Neural cell (in vitro differentiated cells): Measurements from ENCODE around the gene PPM1J. TPM values are rescaled to one million over a fixed set of nuclear protein-coding genes. Genes with fewer than 3 reads are reported as not detected.
"Not testable (repeated sequence)": the region's sequence is repeated elsewhere in the genome, so short reads cannot be mapped to it uniquely, and the experiment has no call there.

Source experiments
- H2AFZ ChIP-seq: fragments of 200-600, 300-800 bp; sonication (generic), shearing (Covaris generic); 2 replicates; pipeline ENCODE4 v1.6.0; 2014; ENCODE audit warnings: low read depth, mild to moderate bottlenecking, antibody characterized with exemption, low read length, moderate library complexity
- H3F3A ChIP-seq: fragments of 200-600 bp; shearing (Covaris generic); 2 replicates; pipeline ENCODE4 v1.6.1; 2016; ENCODE audit warnings: mild to moderate bottlenecking, moderate library complexity, mixed read lengths, antibody characterized with exemption, low read length; ENCODE audit not compliant: insufficient read depth, poor library complexity, severe bottlenecking
- H3K27ac ChIP-seq: fragments of 200-600, 300-800 bp; sonication (generic), shearing (Covaris generic); 2 replicates; pipeline ENCODE4 v1.5.1; 2014; ENCODE audit warnings: mild to moderate bottlenecking, low read length, moderate library complexity
- H3K27me3 ChIP-seq: fragments of 300-800, 200-600 bp; sonication (generic), shearing (Covaris generic); 2 replicates; pipeline ENCODE4 v1.6.0; 2014; ENCODE audit warnings: mild to moderate bottlenecking, low read depth, low read length, moderate library complexity; ENCODE audit not compliant: insufficient read depth
- H3K36me3 ChIP-seq: fragments of 300-800, 200-600 bp; sonication (generic), shearing (Covaris generic); 2 replicates; pipeline ENCODE4 v1.5.1; 2014; ENCODE audit warnings: mild to moderate bottlenecking, antibody characterized with exemption, low read length, moderate library complexity; ENCODE audit not compliant: insufficient read depth
- H3K4me2 ChIP-seq: fragments of 300-800, 200-600 bp; sonication (generic), shearing (Covaris generic); 2 replicates; pipeline ENCODE4 v1.6.0; 2014; ENCODE audit warnings: mild to moderate bottlenecking, low read length
- H3K4me3 ChIP-seq: fragments of 300-800, 200-600 bp; sonication (generic), shearing (Covaris generic); 2 replicates; pipeline ENCODE4 v1.5.1; 2014; ENCODE audit warnings: mild to moderate bottlenecking, low read length, moderate library complexity
- H3K79me2 ChIP-seq: fragments of 200-600 bp; shearing (Covaris generic); replicated peaks from 2 replicates; pipeline ENCODE4 v1.6.0; 2014; ENCODE audit warnings: mild to moderate bottlenecking, low read length, moderate library complexity; ENCODE audit not compliant: insufficient read depth
- H3K9ac ChIP-seq: fragments of 300-800, 200-600 bp; sonication (generic), shearing (Covaris generic); 2 replicates; pipeline ENCODE4 v1.6.1; 2016; ENCODE audit warnings: mild to moderate bottlenecking, low read length, mixed read lengths
- H3K9me2 ChIP-seq: fragments of 200-600 bp; shearing (Covaris generic); 2 replicates; pipeline ENCODE4 v1.6.1; 2016; ENCODE audit warnings: mild to moderate bottlenecking, low read length, mixed read lengths; ENCODE audit not compliant: insufficient read depth
- H3K9me3 ChIP-seq: fragments of 200-600, 300-800 bp; sonication (generic), shearing (Covaris generic); 2 replicates; pipeline ENCODE4 v1.6.1; 2016; ENCODE audit warnings: mild to moderate bottlenecking, mixed run types, low read length, moderate library complexity, mixed read lengths
- H4K20me1 ChIP-seq: fragments of 200-600 bp; shearing (Covaris generic); 2 replicates; pipeline ENCODE4 v1.6.1; 2016; ENCODE audit warnings: mild to moderate bottlenecking, mixed run types; ENCODE audit not compliant: insufficient read depth
- CTCF ChIP-seq: fragments of 450-650 bp; IDR thresholded peaks from 2 replicates; pipeline ENCODE4 v1.5.1; 2014; ENCODE audit warnings: antibody characterized with exemption, mild to moderate bottlenecking, moderate library complexity; ENCODE audit not compliant: poor library complexity, severe bottlenecking
- EP300 ChIP-seq: fragments of 450-650 bp; conservative IDR thresholded peaks from 2 replicates; pipeline ENCODE4 v1.6.1; 2014; ENCODE audit warnings: antibody characterized with exemption, mild to moderate bottlenecking, moderate library complexity; ENCODE audit not compliant: poor library complexity, severe bottlenecking
- EZH2 ChIP-seq: fragments of 200-600, 300-800 bp; shearing (Covaris generic), sonication (generic); IDR thresholded peaks from 2 replicates; pipeline ENCODE4 v1.6.1; 2014; ENCODE audit warnings: antibody characterized with exemption, low read length, borderline replicate concordance, mild to moderate bottlenecking; ENCODE audit not compliant: insufficient read depth, poor library complexity, severe bottlenecking
- MXI1 ChIP-seq: fragments of 450-650 bp; conservative IDR thresholded peaks from 2 replicates; pipeline ENCODE4 v1.6.1; 2014; ENCODE audit warnings: antibody characterized with exemption, mild to moderate bottlenecking; ENCODE audit not compliant: poor library complexity, severe bottlenecking
- POLR2AphosphoS5 ChIP-seq: IDR thresholded peaks from 2 replicates; pipeline ENCODE4 v1.6.1; 2012
- RAD21 ChIP-seq: fragments of 450-650 bp; conservative IDR thresholded peaks from 2 replicates; pipeline ENCODE4 v1.6.1; 2014; ENCODE audit warnings: antibody characterized with exemption, mild to moderate bottlenecking, moderate library complexity
- SMC3 ChIP-seq: fragments of 450-650 bp; conservative IDR thresholded peaks from 2 replicates; pipeline ENCODE4 v1.6.1; 2014; ENCODE audit warnings: antibody characterized with exemption, mild to moderate bottlenecking, moderate library complexity; ENCODE audit not compliant: poor library complexity
- TAF1 ChIP-seq: IDR thresholded peaks from 2 replicates; pipeline ENCODE4 v1.6.1; 2012; ENCODE audit warnings: low read depth
- polyA plus RNA-seq: library from polyadenylated mRNA; depleted of rRNA; stranded (reverse); fragments of >200 nt; gene quantifications from 2 replicates; pipeline ENCODE4 v1.2.3, GENCODE V29; 2014
- TF ChIP-seq, protein P1 (sequence below): IDR thresholded peaks from 2 replicates; pipeline ENCODE4 v1.6.1; 2012; ENCODE audit warnings: borderline replicate concordance

Gene PPM1J
- polyA plus RNA-seq, 1 donor from 2014 or later: 0.16 TPM

- not testable (repeated sequence) for H3K27me3 ChIP-seq, H3K79me2 ChIP-seq, H3K9me2 ChIP-seq, H2AFZ ChIP-seq, H3K36me3 ChIP-seq, H3K27ac ChIP-seq, H3F3A ChIP-seq, H3K4me3 ChIP-seq, H3K4me2 ChIP-seq, H4K20me1 ChIP-seq, H3K9me3 ChIP-seq, H3K9ac ChIP-seq
Observed at GRCh38 chr1:112724240-112724639, 9.1 kb upstream of the PPM1J start.

GRCh38 chr1:112723511-112723839 is 8.3 kb upstream of the PPM1J start:
- Histone ChIP-seq H3K27me3 (peaks cover 4% of the 10 kb centered on the region), H3K4me2 (no peak overlapping the region), H3F3A (no peaks in the 10 kb centered on the region), H3K4me3 (no peak overlapping the region), H3K36me3 (no peaks in the 10 kb centered on the region), H2AFZ (no peak overlapping the region), H3K9me2 (no peaks in the 10 kb centered on the region), H4K20me1 (no peaks in the 10 kb centered on the region), H3K9me3 (no peaks in the 10 kb centered on the region), H3K79me2 (no peaks in the 10 kb centered on the region), H3K9ac (no peak overlapping the region), H3K27ac (no peak overlapping the region)
- TF ChIP-seq SMC3 (no peak), MXI1 (no peak), EZH2 (no peak), TAF1 (no peak), RAD21 (no peak), CTCF (no peak), POLR2AphosphoS5 (no peak), EP300 (no peak)
- TF ChIP-seq, protein P1, sequence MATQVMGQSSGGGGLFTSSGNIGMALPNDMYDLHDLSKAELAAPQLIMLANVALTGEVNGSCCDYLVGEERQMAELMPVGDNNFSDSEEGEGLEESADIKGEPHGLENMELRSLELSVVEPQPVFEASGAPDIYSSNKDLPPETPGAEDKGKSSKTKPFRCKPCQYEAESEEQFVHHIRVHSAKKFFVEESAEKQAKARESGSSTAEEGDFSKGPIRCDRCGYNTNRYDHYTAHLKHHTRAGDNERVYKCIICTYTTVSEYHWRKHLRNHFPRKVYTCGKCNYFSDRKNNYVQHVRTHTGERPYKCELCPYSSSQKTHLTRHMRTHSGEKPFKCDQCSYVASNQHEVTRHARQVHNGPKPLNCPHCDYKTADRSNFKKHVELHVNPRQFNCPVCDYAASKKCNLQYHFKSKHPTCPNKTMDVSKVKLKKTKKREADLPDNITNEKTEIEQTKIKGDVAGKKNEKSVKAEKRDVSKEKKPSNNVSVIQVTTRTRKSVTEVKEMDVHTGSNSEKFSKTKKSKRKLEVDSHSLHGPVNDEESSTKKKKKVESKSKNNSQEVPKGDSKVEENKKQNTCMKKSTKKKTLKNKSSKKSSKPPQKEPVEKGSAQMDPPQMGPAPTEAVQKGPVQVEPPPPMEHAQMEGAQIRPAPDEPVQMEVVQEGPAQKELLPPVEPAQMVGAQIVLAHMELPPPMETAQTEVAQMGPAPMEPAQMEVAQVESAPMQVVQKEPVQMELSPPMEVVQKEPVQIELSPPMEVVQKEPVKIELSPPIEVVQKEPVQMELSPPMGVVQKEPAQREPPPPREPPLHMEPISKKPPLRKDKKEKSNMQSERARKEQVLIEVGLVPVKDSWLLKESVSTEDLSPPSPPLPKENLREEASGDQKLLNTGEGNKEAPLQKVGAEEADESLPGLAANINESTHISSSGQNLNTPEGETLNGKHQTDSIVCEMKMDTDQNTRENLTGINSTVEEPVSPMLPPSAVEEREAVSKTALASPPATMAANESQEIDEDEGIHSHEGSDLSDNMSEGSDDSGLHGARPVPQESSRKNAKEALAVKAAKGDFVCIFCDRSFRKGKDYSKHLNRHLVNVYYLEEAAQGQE: no peak
